PFSK-1 (cell line): ENCODE measurements around the gene FANCC.

Source experiments
- FOXP2 ChIP-seq: optimal IDR thresholded peaks from 2 replicates; pipeline ENCODE3; 2011; ENCODE audit warnings: borderline replicate concordance, control low read depth, inconsistent platforms; ENCODE audit not compliant: insufficient read depth; ENCODE audit errors: extremely low read length, extremely low read depth
- POLR2AphosphoS5 ChIP-seq: IDR thresholded peaks from 2 replicates; pipeline ENCODE4 v1.6.1; 2012; ENCODE audit warnings: low read depth, mild to moderate bottlenecking, control low read depth, low read length, moderate library complexity
- REST ChIP-seq, 2 experiments: IDR thresholded peaks; 2 replicates each; pipeline versions ENCODE4 v1.6.1 to v1.8.0; 2011 to 2012; ENCODE audit warnings: low read depth in 2 of 2, low read length in 2 of 2, control low read depth in 1 of 2, inconsistent platforms in 1 of 2, mild to moderate bottlenecking in 1 of 2, moderate library complexity in 1 of 2; ENCODE audit not compliant: insufficient read depth in 1 of 2
- SIN3A ChIP-seq: IDR thresholded peaks from 2 replicates; pipeline ENCODE4 v1.6.1; 2012; ENCODE audit warnings: mild to moderate bottlenecking, low read length, moderate library complexity, borderline replicate concordance; ENCODE audit not compliant: insufficient read depth
- TAF1 ChIP-seq: IDR thresholded peaks from 2 replicates; pipeline ENCODE4 v1.6.1; 2012; ENCODE audit warnings: low read length, control low read depth, borderline replicate concordance; ENCODE audit not compliant: insufficient read depth

The FANCC gene

GRCh38 chr9:95246547-95246946 lies 71.0 kb downstream of the FANCC start:
- TF ChIP-seq POLR2AphosphoS5 (no peak), TAF1 (no peak), FOXP2 (no peak), REST (IDR thresholded peaks at IDR 0.05; ENCODE audit: insufficient read depth in 1 of 2, low read depth in 2 of 2, low read length in 2 of 2) (no peak), SIN3A (no peak)

- TF ChIP-seq TAF1 (no peak), SIN3A (no peak), POLR2AphosphoS5 (no peak), FOXP2 (no peak), REST (IDR thresholded peaks at IDR 0.05; ENCODE audit: insufficient read depth in 1 of 2, low read depth in 2 of 2, low read length in 2 of 2) (no peak)
Measured at GRCh38 chr9:95242613-95243012, 74.9 kb downstream of the FANCC start.

- no peak for TF ChIP-seq SIN3A
- TF ChIP-seq POLR2AphosphoS5 = no peak
- no peak for TF ChIP-seq TAF1
- TF ChIP-seq FOXP2 = no peak
- no peak for TF ChIP-seq REST (IDR thresholded peaks at IDR 0.05; ENCODE audit: insufficient read depth in 1 of 2, low read depth in 2 of 2, low read length in 2 of 2)
Measured at GRCh38 chr9:95239071-95239470, 78.4 kb downstream of the FANCC start.

GRCh38 chr9:95237336-95237735 lies 80.2 kb downstream of the FANCC start:
- TF ChIP-seq FOXP2 (no peak), TAF1 (no peak), REST (IDR thresholded peaks at IDR 0.05; ENCODE audit: insufficient read depth in 1 of 2, low read depth in 2 of 2, low read length in 2 of 2) (no peak), POLR2AphosphoS5 (no peak), SIN3A (no peak)

GRCh38 chr9:95230046-95230445 lies 87.5 kb downstream of the FANCC start:
- TF ChIP-seq SIN3A (no peak), TAF1 (no peak), REST (IDR thresholded peaks at IDR 0.05; ENCODE audit: insufficient read depth in 1 of 2, low read depth in 2 of 2, low read length in 2 of 2) (no peak), FOXP2 (no peak), POLR2AphosphoS5 (no peak)
